Measurements from ENCODE around the gene TBC1D4.

TBC1D4 gene

GRCh38 chr13:75393839-75394520, 88.0 kb downstream of the TBC1D4 start:
- DNase-seq (ENCODE audit: low read depth in 3 of 3, low spot score in 1 of 3), result no peak

GRCh38 chr13:75391432-75392100, 90.4 kb downstream of the TBC1D4 start:
- DNase-seq (ENCODE audit: low read depth in 3 of 3, low spot score in 1 of 3), result no peak

- no peak for DNase-seq (ENCODE audit: low read depth in 3 of 3, low spot score in 1 of 3)
Measured at GRCh38 chr13:75390229-75390628, 91.7 kb downstream of the TBC1D4 start.

- DNase-seq (ENCODE audit: low read depth in 3 of 3, low spot score in 1 of 3), result no peak
Measured at GRCh38 chr13:75385708-75386083, 96.3 kb downstream of the TBC1D4 start.

- no peak for DNase-seq (ENCODE audit: low read depth in 3 of 3, low spot score in 1 of 3)
Measured at GRCh38 chr13:75384879-75385707, 96.9 kb downstream of the TBC1D4 start.

GRCh38 chr13:75383064-75383715, 98.8 kb downstream of the TBC1D4 start:
- no peak for DNase-seq (ENCODE audit: low read depth in 3 of 3, low spot score in 1 of 3)

- DNase-seq (ENCODE audit: low read depth in 3 of 3, low spot score in 1 of 3), result no peak
Measured at GRCh38 chr13:75378301-75378700, 103.7 kb downstream of the TBC1D4 start.

GRCh38 chr13:75376792-75377402, 105.1 kb downstream of the TBC1D4 start:
- no peak for DNase-seq (ENCODE audit: low read depth in 3 of 3, low spot score in 1 of 3)

- no peak for DNase-seq (ENCODE audit: low read depth in 3 of 3, low spot score in 1 of 3)
Measured at GRCh38 chr13:75375329-75375728, 106.6 kb downstream of the TBC1D4 start.

- DNase-seq (ENCODE audit: low read depth in 3 of 3, low spot score in 1 of 3), result no peak
Measured at GRCh38 chr13:75373988-75374387, 108.0 kb downstream of the TBC1D4 start.

- no peak for DNase-seq (ENCODE audit: low read depth in 3 of 3, low spot score in 1 of 3)
Measured at GRCh38 chr13:75372923-75373841, 108.8 kb downstream of the TBC1D4 start.

GRCh38 chr13:75372517-75372916, 109.5 kb downstream of the TBC1D4 start:
- no peak for DNase-seq (ENCODE audit: low read depth in 3 of 3, low spot score in 1 of 3)

GRCh38 chr13:75371203-75371602, 110.8 kb downstream of the TBC1D4 start:
- no peak for DNase-seq (ENCODE audit: low read depth in 3 of 3, low spot score in 1 of 3)

GRCh38 chr13:75370774-75371173, 111.2 kb downstream of the TBC1D4 start:
- DNase-seq (ENCODE audit: low read depth in 3 of 3, low spot score in 1 of 3), result no peak

- no peak for DNase-seq (ENCODE audit: low read depth in 3 of 3, low spot score in 1 of 3)
Measured at GRCh38 chr13:75369981-75370380, 112.0 kb downstream of the TBC1D4 start.

- no peak for DNase-seq (ENCODE audit: low read depth in 3 of 3, low spot score in 1 of 3)
Measured at GRCh38 chr13:75368167-75368566, 113.8 kb downstream of the TBC1D4 start.

- no peak for DNase-seq (ENCODE audit: low read depth in 3 of 3, low spot score in 1 of 3)
Measured at GRCh38 chr13:75366380-75367280, 115.3 kb downstream of the TBC1D4 start.

- DNase-seq (ENCODE audit: low read depth in 3 of 3, low spot score in 1 of 3), result no peak
Measured at GRCh38 chr13:75365724-75366173, 116.2 kb downstream of the TBC1D4 start.

GRCh38 chr13:75364131-75364713, 117.7 kb downstream of the TBC1D4 start:
- no peak for DNase-seq (ENCODE audit: low read depth in 3 of 3, low spot score in 1 of 3)
